Measurements from ENCODE around the gene MYRF. TPM values are rescaled to one million over a fixed set of nuclear protein-coding genes. Genes with fewer than 3 reads are reported as not detected.

MYRF gene
- total RNA-seq, 4 donors from 2014 or later = 18.2 to 80.9 (median 49.9) TPM

GRCh38 chr11:61830237-61831105 lies 78.0 kb downstream of the MYRF start:
- no peak for DNase-seq
- Histone ChIP-seq H3K36me3 (no peaks in the 10 kb centered on the region), H3K9me3 (no peaks in the 10 kb centered on the region), H3K27me3 (no peaks in the 10 kb centered on the region), H3K27ac (peak overlapping the region in 3 of 4 donors; percentile 39 to 92 (median 42)), H3K4me3 (peak overlapping the region in 1 of 4 donors; percentile 59), H3K4me1 (peaks cover 0 to 43% (median 11%) of the 10 kb centered on the region in 4 donors)
- TF ChIP-seq, protein P1, sequence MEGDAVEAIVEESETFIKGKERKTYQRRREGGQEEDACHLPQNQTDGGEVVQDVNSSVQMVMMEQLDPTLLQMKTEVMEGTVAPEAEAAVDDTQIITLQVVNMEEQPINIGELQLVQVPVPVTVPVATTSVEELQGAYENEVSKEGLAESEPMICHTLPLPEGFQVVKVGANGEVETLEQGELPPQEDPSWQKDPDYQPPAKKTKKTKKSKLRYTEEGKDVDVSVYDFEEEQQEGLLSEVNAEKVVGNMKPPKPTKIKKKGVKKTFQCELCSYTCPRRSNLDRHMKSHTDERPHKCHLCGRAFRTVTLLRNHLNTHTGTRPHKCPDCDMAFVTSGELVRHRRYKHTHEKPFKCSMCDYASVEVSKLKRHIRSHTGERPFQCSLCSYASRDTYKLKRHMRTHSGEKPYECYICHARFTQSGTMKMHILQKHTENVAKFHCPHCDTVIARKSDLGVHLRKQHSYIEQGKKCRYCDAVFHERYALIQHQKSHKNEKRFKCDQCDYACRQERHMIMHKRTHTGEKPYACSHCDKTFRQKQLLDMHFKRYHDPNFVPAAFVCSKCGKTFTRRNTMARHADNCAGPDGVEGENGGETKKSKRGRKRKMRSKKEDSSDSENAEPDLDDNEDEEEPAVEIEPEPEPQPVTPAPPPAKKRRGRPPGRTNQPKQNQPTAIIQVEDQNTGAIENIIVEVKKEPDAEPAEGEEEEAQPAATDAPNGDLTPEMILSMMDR (IDR thresholded peaks at IDR 0.05) = no peak
- TF ChIP-seq POLR2A (IDR thresholded peaks at IDR 0.05) = no peak

DNA sequence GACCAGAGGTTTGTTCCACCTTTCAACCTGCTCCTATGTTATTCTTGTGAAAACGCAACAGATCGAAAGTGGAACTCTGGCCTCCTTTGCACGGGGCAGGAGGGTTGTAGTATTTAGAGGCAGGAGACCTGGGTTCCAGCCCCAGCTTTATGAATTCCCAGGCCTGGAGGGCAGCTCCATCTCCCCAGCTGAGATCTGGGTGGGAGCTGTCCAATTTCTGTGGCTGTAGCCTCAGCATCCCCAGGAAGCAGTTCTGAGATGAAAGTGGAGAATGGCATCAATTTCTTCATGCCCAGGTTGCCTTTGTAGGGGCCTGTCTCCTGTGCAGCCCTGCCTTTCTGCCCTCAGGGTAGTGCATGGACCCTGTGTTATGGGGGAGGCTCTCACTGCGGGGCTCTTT lies 79.8 kb downstream of the MYRF start:
- Histone ChIP-seq H3K27me3 (no peaks in the 10 kb centered on the region), H3K4me1 (peaks cover 0 to 41% (median 11%) of the 10 kb centered on the region in 4 donors), H3K4me3 (no peak overlapping the region), H3K36me3 (no peaks in the 10 kb centered on the region), H3K27ac (no peak overlapping the region), H3K9me3 (no peaks in the 10 kb centered on the region)
- DNase-seq = no peak
- TF ChIP-seq POLR2A (IDR thresholded peaks at IDR 0.05) = no peak
- TF ChIP-seq, protein P1 (IDR thresholded peaks at IDR 0.05) = no peak

GRCh38 chr11:61832754-61833153 lies 80.3 kb downstream of the MYRF start:
- no peak for TF ChIP-seq POLR2A (IDR thresholded peaks at IDR 0.05)
- TF ChIP-seq, protein P1 (IDR thresholded peaks at IDR 0.05) = no peak
- Histone ChIP-seq H3K4me1 (peaks cover 0 to 35% (median 10%) of the 10 kb centered on the region in 4 donors), H3K27me3 (no peaks in the 10 kb centered on the region), H3K27ac (no peak overlapping the region), H3K9me3 (no peaks in the 10 kb centered on the region), H3K36me3 (no peaks in the 10 kb centered on the region), H3K4me3 (no peak overlapping the region)
- no peak for DNase-seq

- peaks cover 0 to 35% (median 6%) of the 10 kb centered on the region in 4 donors for H3K4me1 ChIP-seq
- no peak for TF ChIP-seq POLR2A (IDR thresholded peaks at IDR 0.05)
- no peak for DNase-seq
- no peaks in the 10 kb centered on the region for H3K27me3 ChIP-seq
- no peak overlapping the region for H3K27ac ChIP-seq
- H3K4me3 ChIP-seq = no peak overlapping the region
- peaks cover 0 to 3% (median 0%) of the 10 kb centered on the region in 3 donors for H3K36me3 ChIP-seq
- H3K9me3 ChIP-seq = no peaks in the 10 kb centered on the region
Measured at GRCh38 chr11:61833471-61833870, 81.0 kb downstream of the MYRF start.

GRCh38 chr11:61833926-61834277 lies 81.5 kb downstream of the MYRF start:
- H3K4me3 ChIP-seq = no peak overlapping the region
- no peak for TF ChIP-seq POLR2A (IDR thresholded peaks at IDR 0.05)
- TF ChIP-seq, protein P1 (IDR thresholded peaks at IDR 0.05) = no peak
- H3K27ac ChIP-seq = peak overlapping the region in 3 of 4 donors; percentile 49 to 73 (median 55)
- peaks cover 0 to 33% (median 4%) of the 10 kb centered on the region in 4 donors for H3K4me1 ChIP-seq
- no peaks in the 10 kb centered on the region for H3K27me3 ChIP-seq
- H3K9me3 ChIP-seq = no peaks in the 10 kb centered on the region
- DNase-seq = no peak
- peaks cover 0 to 7% (median 0%) of the 10 kb centered on the region in 3 donors for H3K36me3 ChIP-seq
